IMR-90 (cell line): ENCODE results near the gene RNF212. TPM values are rescaled to one million over a fixed set of nuclear protein-coding genes. Genes with fewer than 3 reads are reported as not detected.

Experiments used
- ATAC-seq: fragments of 200-7000 bp; cut with Tn5 transposase; 2 replicates; pipeline ENCODE4 v1.9.1; 2020; ENCODE audit warnings: low read depth, mild to moderate bottlenecking, moderate library complexity
- BruUV-seq: library from RNA; stranded (reverse); fragments of 400-500 nt; replicated peaks from 2 replicates; lab custom pipeline; 2021; lab: Mats Ljungman, UMichigan
- CTCF ChIA-PET: fragments of 300-600 bp; formaldehyde crosslinking; extraction: SDS; loops from one replicate; lab custom pipeline; 2021; ENCODE audit warnings: antibody characterized with exemption; lab: Yijun Ruan, JAX
- POLR2A ChIA-PET: fragments of 300-600 bp; sonication (Branson Sonifier 250); formaldehyde crosslinking; loops from one replicate; lab custom pipeline; 2022; ENCODE audit warnings: antibody characterized with exemption; ENCODE audit not compliant: unreplicated experiment; lab: Charles Lee
- DNase-seq: peaks from one replicate; pipeline ENCODE4 v3.0.0; 2013
- H2AFZ ChIP-seq: replicated peaks from 2 replicates; pipeline ENCODE3; 2013; ENCODE audit warnings: low read length, mild to moderate bottlenecking; ENCODE audit not compliant: poor library complexity
- H2AK5ac ChIP-seq: 2 replicates; pipeline ENCODE4 v1.6.1; 2013; ENCODE audit warnings: low read depth, low read length, inconsistent platforms
- H2AK9ac ChIP-seq: replicated peaks from 2 replicates; pipeline ENCODE3; 2013; ENCODE audit warnings: mild to moderate bottlenecking, low read depth, low read length, moderate library complexity; ENCODE audit not compliant: poor library complexity
- H2BK120ac ChIP-seq: 2 replicates; pipeline ENCODE4 v1.6.1; 2013; ENCODE audit warnings: low read depth, low read length, inconsistent platforms
- H2BK15ac ChIP-seq: 3 replicates; pipeline ENCODE4 v1.6.1; 2013; ENCODE audit warnings: low read depth, low read length, inconsistent platforms
- H2BK20ac ChIP-seq: 2 replicates; pipeline ENCODE4 v1.6.1; 2013; ENCODE audit warnings: low read depth, mild to moderate bottlenecking, inconsistent platforms, low read length, moderate library complexity
- H2BK5ac ChIP-seq: 2 replicates; pipeline ENCODE4 v1.6.1; 2013; ENCODE audit warnings: mild to moderate bottlenecking, low read depth, low read length, inconsistent platforms; ENCODE audit not compliant: poor library complexity, severe bottlenecking
- H3K14ac ChIP-seq: replicated peaks from 2 replicates; pipeline ENCODE4 v1.6.1; 2013; ENCODE audit warnings: low read depth, low read length, inconsistent platforms
- H3K18ac ChIP-seq: 2 replicates; pipeline ENCODE4 v1.6.1; 2013; ENCODE audit warnings: low read depth, low read length, control low read depth
- H3K23ac ChIP-seq: 2 replicates; pipeline ENCODE4 v1.6.1; 2013; ENCODE audit warnings: low read depth, low read length, inconsistent platforms
- H3K27ac ChIP-seq: 2 replicates; pipeline ENCODE4 v1.5.1; 2013; ENCODE audit warnings: mild to moderate bottlenecking, control low read depth, low read length; ENCODE audit not compliant: insufficient read depth
- H3K27me3 ChIP-seq: 2 replicates; pipeline ENCODE4 v1.6.1; 2013; ENCODE audit warnings: low read length; ENCODE audit not compliant: control insufficient read depth, insufficient read depth
- H3K36me3 ChIP-seq: 2 replicates; pipeline ENCODE4 v1.6.1; 2013; ENCODE audit warnings: low read length, mixed read lengths; ENCODE audit not compliant: control insufficient read depth, insufficient read depth
- H3K4ac ChIP-seq: 2 replicates; pipeline ENCODE4 v1.6.1; 2013; ENCODE audit warnings: low read depth, low read length, inconsistent platforms
- H3K4me1 ChIP-seq: 2 replicates; pipeline ENCODE4 v1.6.1; 2013; ENCODE audit warnings: low read length, mixed read lengths; ENCODE audit not compliant: control insufficient read depth, insufficient read depth
- H3K4me2 ChIP-seq: 2 replicates; pipeline ENCODE4 v1.6.1; 2013; ENCODE audit warnings: low read depth, mild to moderate bottlenecking, control low read depth, low read length, moderate library complexity
- H3K4me3 ChIP-seq: 2 replicates; pipeline ENCODE4 v1.5.1; 2013; ENCODE audit warnings: low read depth, mild to moderate bottlenecking, control low read depth, low read length, moderate library complexity; ENCODE audit not compliant: insufficient read depth
- H3K56ac ChIP-seq: 2 replicates; pipeline ENCODE4 v1.6.1; 2013; ENCODE audit warnings: low read length, inconsistent platforms; ENCODE audit not compliant: insufficient read depth; ENCODE audit errors: extremely low read depth
- H3K79me1 ChIP-seq, 2 experiments: 2 replicates each; pipeline ENCODE4 v1.6.1; 2013; ENCODE audit warnings: low read length in 2 of 2, inconsistent platforms in 1 of 2, low read depth in 1 of 2
- H3K9ac ChIP-seq: 2 replicates; pipeline ENCODE4 v1.6.1; 2013; ENCODE audit warnings: low read depth, low read length, control low read depth
- H3K9me1 ChIP-seq: 2 replicates; pipeline ENCODE4 v1.6.1; 2013; ENCODE audit warnings: low read length, inconsistent platforms; ENCODE audit not compliant: insufficient read depth
- H3K9me3 ChIP-seq: 2 replicates; pipeline ENCODE4 v1.6.1; 2013; ENCODE audit warnings: low read length; ENCODE audit not compliant: control insufficient read depth, insufficient read depth
- H4K20me1 ChIP-seq: 2 replicates; pipeline ENCODE4 v1.6.1; 2013; ENCODE audit warnings: low read length, inconsistent platforms; ENCODE audit not compliant: insufficient read depth
- H4K5ac ChIP-seq: 2 replicates; pipeline ENCODE4 v1.6.1; 2013; ENCODE audit warnings: mild to moderate bottlenecking, low read depth, low read length, control low read depth
- H4K8ac ChIP-seq, 2 experiments: 2 replicates each; pipeline ENCODE4 v1.6.1; 2013; ENCODE audit warnings: low read depth in 2 of 2, low read length in 2 of 2, control low read depth in 1 of 2, inconsistent platforms in 1 of 2
- H4K91ac ChIP-seq: 2 replicates; pipeline ENCODE4 v1.6.1; 2013; ENCODE audit warnings: low read depth, low read length, inconsistent platforms; ENCODE audit not compliant: insufficient read depth
- BHLHE40 ChIP-seq: fragments of 150-350 bp; IDR thresholded peaks from 2 replicates; pipeline ENCODE4 v1.6.1; 2016; ENCODE audit warnings: mild to moderate bottlenecking, low read depth, low read length
- CEBPB ChIP-seq: IDR thresholded peaks from 2 replicates; pipeline ENCODE4 v1.6.1; 2012; ENCODE audit warnings: low read depth, low read length, improper control_type of control experiment
- CHD1 ChIP-seq: IDR thresholded peaks from 2 replicates; pipeline ENCODE4 v1.6.1; 2012; ENCODE audit warnings: low read depth, low read length, improper control_type of control experiment
- FOS ChIP-seq: fragments of 150-350 bp; IDR thresholded peaks from 2 replicates; pipeline ENCODE4 v1.6.1; 2016; ENCODE audit warnings: low read depth, low read length
- MAFK ChIP-seq: IDR thresholded peaks from 2 replicates; pipeline ENCODE4 v1.6.1; 2012; ENCODE audit warnings: low read depth, low read length, improper control_type of control experiment
- MAZ ChIP-seq: IDR thresholded peaks from 2 replicates; pipeline ENCODE4 v1.6.1; 2012; ENCODE audit warnings: low read depth, mild to moderate bottlenecking, low read length, improper control_type of control experiment, moderate library complexity, borderline replicate concordance
- MXI1 ChIP-seq: IDR thresholded peaks from 2 replicates; pipeline ENCODE4 v1.6.1; 2012; ENCODE audit warnings: low read depth, mild to moderate bottlenecking, low read length, moderate library complexity, borderline replicate concordance
- NFE2L2 ChIP-seq: fragments of 150-350 bp; IDR thresholded peaks from 2 replicates; pipeline ENCODE4 v1.6.1; 2016; ENCODE audit warnings: low read depth, mild to moderate bottlenecking, low read length
- POLR2A ChIP-seq: IDR thresholded peaks from 2 replicates; pipeline ENCODE4 v1.6.1; 2012; ENCODE audit warnings: mild to moderate bottlenecking, low read depth, low read length
- RAD21 ChIP-seq: IDR thresholded peaks from 2 replicates; pipeline ENCODE4 v1.6.1; 2012; ENCODE audit warnings: low read length, improper control_type of control experiment
- RCOR1 ChIP-seq: IDR thresholded peaks from 2 replicates; pipeline ENCODE4 v1.6.1; 2012; ENCODE audit warnings: mild to moderate bottlenecking, low read length, improper control_type of control experiment; ENCODE audit not compliant: insufficient replicate concordance
- RFX5 ChIP-seq: IDR thresholded peaks from 2 replicates; pipeline ENCODE4 v1.8.0; 2012; ENCODE audit warnings: low read depth, mild to moderate bottlenecking, low read length, moderate library complexity
- SMC3 ChIP-seq: fragments of 150-350 bp; IDR thresholded peaks from 2 replicates; pipeline ENCODE4 v1.6.1; 2016; ENCODE audit warnings: low read depth, mild to moderate bottlenecking, antibody characterized with exemption, low read length, moderate library complexity
- WGBS, 2 experiments: methylation state at CpG; one replicate each; pipeline versions ENCODE4 v1.1.5 to v1.1.7; 2013; ENCODE audit warnings: missing lambda C conversion rate in 2 of 2; ENCODE audit not compliant: insufficient read length in 1 of 2; ENCODE audit errors: extremely low coverage in 2 of 2; 5-methylcytosine and 5-hydroxymethylcytosine counted together
- dilution Hi-C: fragments of 300-500 bp; cut with HindIII; formaldehyde crosslinking; loops from one replicate; pipeline ENCODE4 v1.14.3; 2018; ENCODE audit warnings: low sequenced_read_pairs; ENCODE audit not compliant: unreplicated experiment
- in situ Hi-C: fragments of 300-500 bp; cut with MboI; formaldehyde crosslinking; loops from 3 replicates; pipeline ENCODE4 v1.14.3; 2019; ENCODE audit warnings: low sequenced_read_pairs, inconsistent platforms, mixed read lengths
- intact Hi-C: fragments of 100-400 bp; cut with micrococcal nuclease; formaldehyde crosslinking; loops from 2 replicates; pipeline ENCODE4 v1.10.0; 2022
- polyA plus RNA-seq, 3 experiments: library from polyadenylated mRNA; depleted of rRNA; stranded (reverse); fragments of >200 nt; gene quantifications; 2 replicates each; pipeline ENCODE4 v1.2.3, GENCODE V29; 2012; ENCODE audit warnings: low replicate concordance in 1 of 3
- total RNA-seq: library from RNA; depleted of rRNA; stranded (reverse); fragments of >200 nt; gene quantifications from 2 replicates; pipeline ENCODE4 v1.2.3, GENCODE V29; 2012
- TF ChIP-seq, protein P1 (sequence below): conservative IDR thresholded peaks from 2 replicates; pipeline ENCODE4 v1.5.1; 2012; ENCODE audit warnings: mild to moderate bottlenecking, low read depth, low read length, improper control_type of control experiment
- TF ChIP-seq, protein P2 (sequence below): fragments of 150-350 bp; IDR thresholded peaks from 2 replicates; pipeline ENCODE4 v1.6.1; 2017; ENCODE audit warnings: mild to moderate bottlenecking, antibody characterized with exemption, low read length, low read depth
- TF ChIP-seq, protein P3 (sequence below): fragments of 150-350 bp; IDR thresholded peaks from 2 replicates; pipeline ENCODE4 v1.6.1; 2016; ENCODE audit warnings: low read depth, mild to moderate bottlenecking, low read length, moderate library complexity, borderline replicate concordance

The RNF212 gene
- total and polyA plus RNA-seq, 2 of the 4 experiments (the other 2 are of a cell fraction): under 0.01 to 0.51 TPM

GRCh38 chr4:1074077-1074476 lies 39.3 kb downstream of the RNF212 start:
- POLR2A ChIA-PET: no interaction called here
- H2BK15ac ChIP-seq: no peak overlapping the region
- H2AK5ac ChIP-seq: no peak overlapping the region
- H2BK5ac ChIP-seq: no peak overlapping the region
- H3K27ac ChIP-seq: no peak overlapping the region
- DNase-seq (no peak), ATAC-seq (no peak)
- CTCF ChIA-PET: no interaction called here
- no peak overlapping the region for H4K91ac ChIP-seq
- H4K5ac ChIP-seq: no peak overlapping the region
- H4K8ac ChIP-seq: no peak overlapping the region
- TF ChIP-seq, protein P1, sequence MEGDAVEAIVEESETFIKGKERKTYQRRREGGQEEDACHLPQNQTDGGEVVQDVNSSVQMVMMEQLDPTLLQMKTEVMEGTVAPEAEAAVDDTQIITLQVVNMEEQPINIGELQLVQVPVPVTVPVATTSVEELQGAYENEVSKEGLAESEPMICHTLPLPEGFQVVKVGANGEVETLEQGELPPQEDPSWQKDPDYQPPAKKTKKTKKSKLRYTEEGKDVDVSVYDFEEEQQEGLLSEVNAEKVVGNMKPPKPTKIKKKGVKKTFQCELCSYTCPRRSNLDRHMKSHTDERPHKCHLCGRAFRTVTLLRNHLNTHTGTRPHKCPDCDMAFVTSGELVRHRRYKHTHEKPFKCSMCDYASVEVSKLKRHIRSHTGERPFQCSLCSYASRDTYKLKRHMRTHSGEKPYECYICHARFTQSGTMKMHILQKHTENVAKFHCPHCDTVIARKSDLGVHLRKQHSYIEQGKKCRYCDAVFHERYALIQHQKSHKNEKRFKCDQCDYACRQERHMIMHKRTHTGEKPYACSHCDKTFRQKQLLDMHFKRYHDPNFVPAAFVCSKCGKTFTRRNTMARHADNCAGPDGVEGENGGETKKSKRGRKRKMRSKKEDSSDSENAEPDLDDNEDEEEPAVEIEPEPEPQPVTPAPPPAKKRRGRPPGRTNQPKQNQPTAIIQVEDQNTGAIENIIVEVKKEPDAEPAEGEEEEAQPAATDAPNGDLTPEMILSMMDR: no peak
- TF ChIP-seq RAD21 (no peak), CEBPB (no peak), CHD1 (no peak), MAFK (no peak), FOS (no peak), BHLHE40 (no peak), POLR2A (no peak), MXI1 (no peak), SMC3 (no peak), NFE2L2 (no peak), RFX5 (no peak), MAZ (no peak), RCOR1 (no peak)
- TF ChIP-seq, protein P2, sequence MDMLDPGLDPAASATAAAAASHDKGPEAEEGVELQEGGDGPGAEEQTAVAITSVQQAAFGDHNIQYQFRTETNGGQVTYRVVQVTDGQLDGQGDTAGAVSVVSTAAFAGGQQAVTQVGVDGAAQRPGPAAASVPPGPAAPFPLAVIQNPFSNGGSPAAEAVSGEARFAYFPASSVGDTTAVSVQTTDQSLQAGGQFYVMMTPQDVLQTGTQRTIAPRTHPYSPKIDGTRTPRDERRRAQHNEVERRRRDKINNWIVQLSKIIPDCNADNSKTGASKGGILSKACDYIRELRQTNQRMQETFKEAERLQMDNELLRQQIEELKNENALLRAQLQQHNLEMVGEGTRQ: no peak
- TF ChIP-seq, protein P3, sequence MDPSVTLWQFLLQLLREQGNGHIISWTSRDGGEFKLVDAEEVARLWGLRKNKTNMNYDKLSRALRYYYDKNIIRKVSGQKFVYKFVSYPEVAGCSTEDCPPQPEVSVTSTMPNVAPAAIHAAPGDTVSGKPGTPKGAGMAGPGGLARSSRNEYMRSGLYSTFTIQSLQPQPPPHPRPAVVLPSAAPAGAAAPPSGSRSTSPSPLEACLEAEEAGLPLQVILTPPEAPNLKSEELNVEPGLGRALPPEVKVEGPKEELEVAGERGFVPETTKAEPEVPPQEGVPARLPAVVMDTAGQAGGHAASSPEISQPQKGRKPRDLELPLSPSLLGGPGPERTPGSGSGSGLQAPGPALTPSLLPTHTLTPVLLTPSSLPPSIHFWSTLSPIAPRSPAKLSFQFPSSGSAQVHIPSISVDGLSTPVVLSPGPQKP: no peak
- no TSS peak for BruUV-seq
- H3K9me3 ChIP-seq: peaks cover 3% of the 10 kb centered on the region
- intact Hi-C loops (no loop called here), in situ Hi-C loops (no loop called here), dilution Hi-C loops (no loop called here)
- no peaks in the 10 kb centered on the region for H3K4me1 ChIP-seq
- H3K23ac ChIP-seq: no peak overlapping the region
- no peak overlapping the region for H3K14ac ChIP-seq
- no peak overlapping the region for H3K56ac ChIP-seq
- no peak overlapping the region for H3K9ac ChIP-seq
- H3K36me3 ChIP-seq: no peaks in the 10 kb centered on the region
- no peak overlapping the region for H3K4me3 ChIP-seq
- no peaks in the 10 kb centered on the region for H3K9me1 ChIP-seq
- H4K20me1 ChIP-seq: no peaks in the 10 kb centered on the region
- no peak overlapping the region for H3K4me2 ChIP-seq
- H2AFZ ChIP-seq: no peak overlapping the region
- no peak overlapping the region for H3K4ac ChIP-seq
- no peak overlapping the region for H3K18ac ChIP-seq
- H2AK9ac ChIP-seq: no peak overlapping the region
- H2BK120ac ChIP-seq: no peak overlapping the region
- no peaks in the 10 kb centered on the region for H3K79me1 ChIP-seq
- peaks cover 32% of the 10 kb centered on the region for H3K27me3 ChIP-seq
- 59% methylated on average over 5 of the region's 9 CpGs; no CpG with 5 or more reads in 1 of the 2 experiments for WGBS, 2 experiments
- no peak overlapping the region for H2BK20ac ChIP-seq
